ENCODE measurements around the gene TGFBI.

- TF ChIP-seq CTCF (IDR thresholded peaks at IDR 0.05) (no peak), POLR2AphosphoS5 (IDR thresholded peaks at IDR 0.05; ENCODE audit: insufficient read depth in 1 of 2, low read depth in 1 of 2) (no peak)
Observed at GRCh38 chr5:136035837-136036236, 7.0 kb downstream of the TGFBI start.
